GM12891 (cell line): ENCODE data around the gene SCO2.
"Not testable (repeated sequence)": the region's sequence is repeated elsewhere in the genome, so short reads cannot be mapped to it uniquely, and the experiment has no call there.

Experiments used
- DNase-seq: peaks from one replicate; pipeline ENCODE4 v3.0.0; 2011; ENCODE audit warnings: low spot score; ENCODE audit not compliant: insufficient read length
- FAIRE-seq: peaks from 2 replicates; lab custom pipeline; 2011; peaks lifted over from hg19 to GRCh38; lab: Jason Lieb, UNC
- PAX5 ChIP-seq: IDR thresholded peaks from 2 replicates; pipeline ENCODE4 v1.6.1; 2011; ENCODE audit warnings: low read length, moderate library complexity, mild to moderate bottlenecking; ENCODE audit not compliant: insufficient read depth, severe bottlenecking
- POLR2A ChIP-seq: IDR thresholded peaks from 2 replicates; pipeline ENCODE4 v1.6.1; 2011; ENCODE audit warnings: low read depth, low read length, control low read depth
- POLR2AphosphoS5 ChIP-seq: IDR thresholded peaks from 2 replicates; pipeline ENCODE4 v1.6.1; 2011; ENCODE audit warnings: low read depth, low read length, control low read depth
- POU2F2 ChIP-seq: IDR thresholded peaks from 2 replicates; pipeline ENCODE4 v1.6.1; 2011; ENCODE audit warnings: low read depth, mild to moderate bottlenecking, control low read depth, low read length, moderate library complexity
- SPI1 ChIP-seq: IDR thresholded peaks from 2 replicates; pipeline ENCODE4 v1.6.1; 2011; ENCODE audit warnings: low read depth, low read length, control low read depth
- TAF1 ChIP-seq: IDR thresholded peaks from 2 replicates; pipeline ENCODE4 v1.6.1; 2011; ENCODE audit warnings: low read depth, low read length, control low read depth

SCO2 gene

DNA sequence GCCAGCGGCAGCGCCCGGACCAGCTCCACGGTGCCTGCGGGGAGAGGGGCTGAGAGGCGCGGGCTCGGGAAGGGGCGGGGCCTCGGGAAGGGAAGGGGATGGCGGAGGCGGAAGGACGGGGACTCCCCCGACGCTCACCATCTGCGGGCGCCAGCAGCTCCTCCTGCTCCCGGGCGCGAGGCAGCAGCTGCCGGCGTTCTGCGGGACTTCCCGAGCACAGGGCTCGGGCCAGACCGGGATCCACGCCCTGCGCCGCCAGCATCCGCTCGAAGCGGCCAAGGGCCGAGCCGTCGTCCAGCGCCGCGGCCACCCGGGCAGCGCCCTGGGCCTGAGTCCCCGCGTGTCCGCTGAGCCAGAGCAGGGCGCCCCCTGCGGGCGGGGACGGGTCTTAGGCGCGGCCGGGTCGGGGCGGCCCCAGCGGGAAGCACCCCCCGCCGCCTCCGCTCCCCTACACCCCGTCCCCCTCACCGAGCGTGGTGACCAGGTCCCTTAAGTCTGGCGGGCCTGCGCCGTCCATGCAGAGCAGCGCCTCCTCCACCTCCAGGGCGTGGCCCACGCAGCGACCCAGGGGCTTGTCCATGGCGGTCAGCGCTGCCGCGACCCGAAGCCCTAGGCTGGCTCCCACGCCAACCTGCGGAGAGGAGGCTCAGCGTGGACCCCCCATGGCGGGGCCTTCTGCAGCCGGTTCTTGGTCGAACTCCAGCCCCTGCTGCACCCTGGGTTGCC is 873 bp upstream of the SCO2 start:
- FAIRE-seq (no peak), DNase-seq (peak; percentile 84)
- TF ChIP-seq POLR2AphosphoS5, result peak; percentile 68; the same call in 1 of the 2 replicates
- no peak for TF ChIP-seq POU2F2
- peak; percentile 63 for TF ChIP-seq POLR2A

- no peak for DNase-seq
- FAIRE-seq, result no peak
- TF ChIP-seq PAX5 (no peak), POLR2AphosphoS5 (no peak), TAF1 (no peak), SPI1 (no peak), POLR2A (no peak), POU2F2 (no peak)
Measured at GRCh38 chr22:50525858-50526107, 385 bp upstream of the SCO2 start.

DNA sequence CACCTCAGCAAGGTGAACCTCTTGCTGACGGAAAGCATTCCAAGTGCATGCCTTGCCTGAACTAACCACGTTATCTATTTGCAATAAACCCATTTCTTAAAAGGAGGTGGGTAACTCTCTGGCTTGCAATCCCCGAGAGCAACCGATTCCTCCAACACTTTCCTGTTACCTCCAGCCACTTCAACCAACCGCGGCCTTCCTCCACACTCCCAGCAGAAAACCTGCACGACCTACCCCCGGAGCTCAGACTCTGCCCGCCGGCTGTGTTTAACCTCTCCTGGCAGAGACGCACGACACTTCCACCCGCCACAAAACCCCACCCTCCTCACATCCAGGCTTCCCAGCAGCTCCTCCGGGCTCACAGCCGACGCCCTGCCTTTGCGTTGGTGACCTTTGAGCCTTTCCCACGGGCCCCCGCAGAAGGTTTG is 708 bp downstream of the SCO2 start:
- DNase-seq (no peak), FAIRE-seq (peak; percentile 84)
- TF ChIP-seq POLR2A, result no peak
- TF ChIP-seq PAX5, result no peak
- peak; percentile 16; the same call in 1 of the 2 replicates for TF ChIP-seq POLR2AphosphoS5
- TF ChIP-seq SPI1, result no peak
- TF ChIP-seq TAF1, result no peak
- TF ChIP-seq POU2F2, result no peak

DNA sequence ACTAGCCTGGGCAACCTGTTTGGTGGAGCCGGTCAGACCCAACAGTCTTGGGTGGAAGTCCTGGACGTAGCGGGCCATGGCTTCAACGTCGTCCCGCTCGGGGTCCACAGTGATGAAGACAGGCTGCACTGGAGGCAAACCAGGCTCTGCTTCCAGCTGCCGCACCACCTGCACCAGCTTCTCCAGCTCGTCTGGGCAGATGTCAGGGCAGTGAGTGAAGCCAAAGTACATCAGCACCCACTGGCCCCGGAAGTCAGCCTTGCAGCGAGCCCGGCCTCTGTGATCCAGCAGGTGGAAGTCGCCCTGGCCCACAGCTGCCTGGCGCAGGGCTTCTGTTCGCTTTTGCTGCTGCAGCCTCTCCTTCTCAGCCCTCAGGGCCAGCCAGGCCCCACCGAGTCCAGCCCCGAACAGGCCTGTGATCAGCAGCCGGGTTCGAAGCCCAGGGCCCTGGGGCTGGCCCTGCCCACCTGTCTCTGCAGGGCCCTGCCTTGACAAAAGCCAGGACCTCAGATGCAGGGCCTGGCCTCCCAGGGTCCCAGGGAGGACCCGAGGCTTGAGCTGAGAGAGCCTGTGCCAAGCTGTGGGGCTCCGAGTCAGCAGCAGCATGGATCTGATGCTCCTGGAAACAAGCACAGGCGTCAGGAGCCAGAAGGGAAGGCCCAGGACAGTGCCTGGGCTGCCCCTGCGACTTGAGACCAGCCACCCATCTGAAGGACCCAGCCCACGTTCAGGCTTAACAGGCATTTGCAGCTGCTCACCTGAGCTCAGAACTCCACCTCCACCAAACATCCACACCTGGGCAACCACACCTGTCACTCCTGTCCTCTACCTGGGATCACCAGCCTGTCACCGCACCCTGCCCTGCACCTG is 1.4 kb downstream of the SCO2 start:
- DNase-seq, result no peak
- no peak for FAIRE-seq
- TF ChIP-seq POLR2A (peak; percentile 2; the same call in 1 of the 2 replicates), TAF1 (no peak), SPI1 (no peak), POLR2AphosphoS5 (no peak; the same call in 1 of the 2 replicates), PAX5 (no peak), POU2F2 (0 out of 2 replicates have a peak, but pooled peaks have one; percentile 4)

DNA sequence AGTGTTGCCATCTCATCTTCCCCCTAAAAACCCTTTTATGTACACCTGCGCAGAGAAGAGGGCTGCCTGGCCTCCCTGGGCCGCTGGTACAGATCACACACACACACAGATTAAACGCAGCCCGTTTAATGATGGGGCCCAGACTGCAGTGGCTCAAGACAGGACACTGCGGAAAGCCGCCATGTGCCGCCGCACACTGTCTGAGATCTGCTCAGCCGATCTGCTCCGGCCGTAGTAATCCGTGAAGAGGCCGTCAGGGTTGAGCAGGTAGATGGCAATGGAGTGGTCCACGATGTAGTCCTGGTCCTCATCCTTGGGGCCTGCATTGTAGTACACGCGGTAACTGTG is 2.0 kb downstream of the SCO2 start:
- DNase-seq (no peak), FAIRE-seq (no peak)
- 0 out of 2 replicates have a peak, but pooled peaks have one; percentile 10 for TF ChIP-seq POLR2A
- no peak for TF ChIP-seq TAF1

DNA sequence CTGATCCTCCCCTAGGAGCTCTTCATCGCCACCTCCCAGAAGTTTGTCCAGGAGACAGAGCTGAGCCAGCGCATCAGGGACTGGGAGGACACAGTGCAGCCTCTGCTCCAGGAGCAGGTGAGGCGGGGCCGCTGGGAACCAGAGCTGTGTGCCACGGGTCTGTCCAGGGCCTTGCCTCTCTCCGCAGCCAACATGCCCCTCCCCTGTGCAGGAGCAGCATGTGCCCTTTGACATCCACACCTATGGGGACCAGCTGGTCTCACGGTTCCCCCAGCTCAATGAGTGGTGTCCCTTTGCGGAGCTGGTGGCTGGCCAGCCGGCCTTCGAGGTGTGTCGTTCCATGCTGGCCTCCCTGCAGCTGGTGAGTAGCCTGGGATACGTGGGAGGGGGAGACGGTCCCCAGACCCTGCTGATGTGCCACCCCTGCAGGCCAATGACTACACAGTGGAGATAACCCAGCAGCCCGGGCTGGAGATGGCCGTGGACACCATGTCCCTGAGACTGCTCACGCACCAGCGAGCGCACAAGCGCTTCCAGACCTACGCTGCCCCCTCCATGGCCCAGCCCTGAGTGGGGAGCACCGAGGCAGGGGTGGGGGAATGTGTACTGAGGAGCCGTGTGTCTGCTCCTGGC is 2.5 kb downstream of the SCO2 start:
- DNase-seq (no peak), FAIRE-seq (no peak)
- no peak for TF ChIP-seq POU2F2
- peak; percentile 43; the same call in 1 of the 2 replicates for TF ChIP-seq POLR2AphosphoS5

DNA sequence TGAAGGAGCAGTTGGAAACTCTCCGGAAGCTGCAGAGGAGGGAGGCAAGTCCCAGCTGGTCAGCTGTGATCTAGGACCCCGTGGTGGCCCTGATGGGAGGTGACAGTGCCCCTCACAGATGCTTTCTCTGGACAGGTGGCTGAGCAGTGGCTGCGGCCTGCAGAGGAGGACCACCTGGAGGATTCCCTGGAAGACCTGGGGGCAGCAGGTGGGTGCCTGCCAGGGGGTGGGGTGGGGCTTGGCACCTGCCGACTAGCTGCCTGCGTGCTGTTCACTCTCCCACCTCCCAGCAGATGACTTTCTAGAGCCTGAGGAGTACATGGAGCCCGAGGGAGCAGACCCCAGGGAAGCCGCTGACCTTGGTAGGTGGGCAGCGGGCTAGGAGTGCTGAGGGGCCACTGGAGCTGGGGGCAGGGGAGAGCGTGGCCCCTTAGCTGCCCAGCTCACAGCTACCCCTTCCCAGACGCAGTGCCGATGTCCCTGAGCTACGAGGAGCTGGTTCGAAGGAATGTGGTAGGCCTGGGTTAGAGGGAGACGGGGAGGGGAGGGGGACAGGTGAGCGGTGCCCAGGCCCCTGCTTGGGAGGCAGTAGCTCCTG is 3.1 kb downstream of the SCO2 start:
- TF ChIP-seq TAF1, result no peak
- no peak for TF ChIP-seq SPI1
- TF ChIP-seq POLR2A, result no peak
- no peak for TF ChIP-seq PAX5
- TF ChIP-seq POU2F2, result no peak
- TF ChIP-seq POLR2AphosphoS5, result no peak; the same call in 1 of the 2 replicates
- no peak for DNase-seq
- no peak for FAIRE-seq

DNA sequence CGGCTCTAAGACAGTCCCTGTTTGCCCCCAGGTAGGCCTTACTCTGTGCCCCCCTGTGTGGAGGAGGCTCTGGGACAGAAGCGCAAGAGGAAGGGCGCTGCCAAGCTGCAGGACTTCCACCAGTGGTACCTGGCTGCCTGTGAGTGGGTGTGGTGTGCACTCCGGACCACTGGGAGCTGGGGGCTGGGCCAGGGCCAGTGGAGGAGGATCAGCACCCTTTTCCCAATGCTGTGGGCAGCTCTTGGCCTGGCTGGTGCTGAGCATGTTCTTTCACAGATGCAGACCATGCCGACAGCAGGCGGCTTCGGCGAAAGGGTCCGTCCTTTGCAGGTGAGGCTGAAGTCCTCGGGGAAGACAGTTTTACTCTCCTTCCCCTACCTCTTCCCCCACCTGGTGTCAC is 3.7 kb downstream of the SCO2 start:
- FAIRE-seq (no peak), DNase-seq (no peak)
- TF ChIP-seq POU2F2 (no peak), SPI1 (no peak), PAX5 (no peak)

DNA sequence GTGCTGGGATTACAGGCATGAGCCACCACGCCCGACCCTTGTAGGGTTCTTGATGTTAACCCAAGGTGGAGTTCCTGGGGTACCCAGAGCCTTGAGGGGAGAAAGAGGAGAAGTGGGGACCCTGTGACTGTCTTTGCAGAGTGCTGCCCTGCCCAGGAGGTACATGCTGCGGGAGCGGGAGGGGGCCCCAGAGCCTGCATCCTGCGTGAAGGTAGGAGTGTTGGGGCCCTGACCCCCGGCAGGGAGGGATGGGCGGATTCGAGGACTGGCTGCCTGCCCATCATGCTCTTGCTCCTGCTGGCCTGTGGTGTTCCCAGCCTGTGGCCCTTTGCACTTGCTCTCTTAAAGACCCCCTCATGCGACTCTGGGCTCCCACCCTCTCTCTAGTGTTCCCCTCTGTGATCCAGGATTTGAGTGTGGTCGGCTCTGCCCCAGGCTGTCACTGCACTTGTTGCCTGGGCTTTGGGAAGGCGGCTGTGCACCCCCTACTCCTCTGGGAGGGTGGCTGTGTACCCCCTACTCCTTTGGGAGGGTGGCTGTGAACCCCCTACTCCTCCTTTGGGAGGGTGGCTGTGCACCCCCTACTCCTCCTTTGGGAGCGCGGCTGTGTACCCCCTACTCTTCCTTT is 4.5 kb downstream of the SCO2 start:
- DNase-seq (no peak), FAIRE-seq (no peak)
- TF ChIP-seq POU2F2, result no peak
- no peak for TF ChIP-seq SPI1
- no peak for TF ChIP-seq PAX5
- TF ChIP-seq POLR2A, result no peak
- no peak for TF ChIP-seq POLR2AphosphoS5
- TF ChIP-seq TAF1, result no peak

DNA sequence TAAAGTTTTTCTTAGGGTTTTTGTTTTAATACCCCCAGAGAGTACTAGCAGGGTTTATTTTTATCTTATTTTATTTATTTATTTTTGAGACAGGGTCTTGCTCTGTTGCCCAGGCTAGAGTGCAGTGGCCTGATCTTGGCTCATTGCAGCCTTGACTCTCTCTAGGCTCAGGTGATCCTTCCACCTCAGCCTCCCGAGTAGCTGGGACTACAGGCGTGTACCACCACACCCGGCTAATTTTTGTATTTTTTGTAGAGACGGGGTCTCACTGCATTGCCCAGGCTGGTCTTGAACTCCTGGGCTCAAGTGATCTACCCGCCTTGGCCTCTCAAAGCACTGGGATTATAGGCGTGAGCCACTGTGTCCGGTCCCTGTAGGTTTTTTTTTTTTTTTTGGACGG is 5.2 kb downstream of the SCO2 start:
- DNase-seq, FAIRE-seq: not testable (repeated sequence)
